GM12874 (cell line): ENCODE data around the gene NUAK2.

ENCODE experiments used
- CTCF ChIP-seq: IDR thresholded peaks from 2 replicates; pipeline ENCODE4 v1.5.1; 2011; ENCODE audit warnings: low read depth, mild to moderate bottlenecking, control low read depth, low read length, moderate library complexity; ENCODE audit not compliant: insufficient read depth

NUAK2 gene

GRCh38 chr1:205343431-205344065 lies 22.0 kb upstream of the NUAK2 start:
- peak; percentile 19 for TF ChIP-seq CTCF

GRCh38 chr1:205342986-205343385 lies 21.4 kb upstream of the NUAK2 start:
- no peak for TF ChIP-seq CTCF

GRCh38 chr1:205340676-205341075 lies 19.1 kb upstream of the NUAK2 start:
- no peak for TF ChIP-seq CTCF

- TF ChIP-seq CTCF: no peak
Observed at GRCh38 chr1:205339717-205340116, 18.2 kb upstream of the NUAK2 start.

- no peak for TF ChIP-seq CTCF
Observed at GRCh38 chr1:205339197-205339702, 17.7 kb upstream of the NUAK2 start.

GRCh38 chr1:205338011-205338410 lies 16.5 kb upstream of the NUAK2 start:
- TF ChIP-seq CTCF: no peak

- TF ChIP-seq CTCF: no peak
Observed at GRCh38 chr1:205337481-205337880, 15.9 kb upstream of the NUAK2 start.
